Fibroblast of peridontal ligament (primary cell): ENCODE results near the gene CCDC169.
A peak's percentile ranks its signal among the peaks of the same experiment; 100 is the strongest.
"Not testable (repeated sequence)": the region's sequence is repeated elsewhere in the genome, so short reads cannot be mapped to it uniquely, and the experiment has no call there.

Source experiments
- DNase-seq: peaks from one replicate; pipeline ENCODE4 v3.0.0-alpha.2; 2010; ENCODE audit errors: extremely low read depth

The CCDC169 gene

DNA sequence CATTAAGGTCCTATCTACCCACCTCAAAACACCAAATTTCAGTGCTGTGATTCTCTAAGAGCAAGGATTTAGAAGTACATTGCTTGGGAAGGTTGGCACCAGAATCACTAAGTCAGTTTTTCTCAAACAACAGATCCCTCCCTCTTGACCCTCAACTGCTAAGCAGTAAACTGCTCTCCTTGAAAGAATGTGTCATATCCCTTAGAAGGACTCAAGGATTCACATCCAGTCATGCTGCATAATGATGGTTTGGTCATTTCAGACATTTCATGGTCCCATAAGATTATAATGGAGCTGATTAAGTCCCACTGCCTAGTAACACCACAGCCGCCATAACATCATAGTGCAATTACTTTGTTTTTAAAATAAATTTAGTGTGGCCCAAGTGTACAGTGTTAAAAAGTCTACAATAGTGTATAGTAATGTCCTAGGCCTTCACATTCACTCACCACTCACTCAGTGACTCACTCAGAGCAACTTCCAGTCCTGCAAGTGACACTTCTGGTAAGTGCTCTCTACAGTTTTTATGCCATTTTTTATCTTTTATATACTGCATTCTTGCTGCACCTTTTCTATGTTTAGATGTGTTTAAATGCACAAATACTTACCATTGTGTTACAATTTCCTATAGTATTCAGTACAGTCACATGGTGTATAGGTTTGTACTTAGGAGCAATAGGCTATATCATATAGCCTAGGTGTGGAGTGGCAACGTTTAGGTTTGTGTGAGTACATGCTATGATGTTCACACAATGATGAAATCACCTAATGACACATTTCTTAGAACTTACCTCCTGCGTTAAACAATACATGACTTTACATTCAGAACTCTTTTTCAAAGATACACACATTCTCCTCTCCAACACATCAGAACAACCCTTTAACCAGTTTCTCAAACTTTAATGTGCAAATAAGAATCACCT is 15.7 kb upstream of the CCDC169 start:
- DNase-seq = no peak

DNA sequence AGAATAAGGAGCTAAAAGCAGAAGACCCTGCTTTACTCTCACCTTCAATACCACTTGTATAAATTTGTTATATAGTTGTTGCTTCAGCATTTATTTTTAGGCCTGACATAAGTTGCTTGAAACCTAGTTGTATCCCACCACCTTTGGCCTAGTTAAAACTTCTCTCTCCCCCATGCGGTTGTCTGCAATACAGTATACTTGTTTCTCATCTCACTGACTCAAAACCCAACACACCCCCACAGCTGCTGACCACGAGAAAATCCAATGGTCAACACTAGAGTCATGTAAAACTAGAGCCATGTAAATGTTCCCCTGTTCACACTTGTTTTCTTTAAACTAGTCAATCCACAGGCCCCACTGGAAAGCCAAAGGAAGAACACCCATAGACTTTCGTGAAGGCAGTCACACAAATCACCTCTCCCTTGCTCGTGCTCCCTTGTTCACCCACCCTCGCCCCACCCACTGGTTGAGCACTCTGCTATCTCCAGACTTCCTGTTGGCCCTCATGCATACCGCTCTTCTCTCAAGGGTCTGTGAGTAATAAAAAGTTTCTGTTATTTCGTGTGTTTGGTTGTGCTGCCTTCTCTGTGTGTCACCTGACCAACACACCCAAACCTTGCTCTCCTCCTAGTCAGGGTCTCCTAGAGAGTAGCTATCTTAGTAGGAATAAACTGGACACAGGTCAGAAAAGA is 12.9 kb upstream of the CCDC169 start:
- DNase-seq = no peak

- DNase-seq = no peak
Measured at GRCh38 chr13:36302289-36302688, 4.7 kb upstream of the CCDC169 start.

DNA sequence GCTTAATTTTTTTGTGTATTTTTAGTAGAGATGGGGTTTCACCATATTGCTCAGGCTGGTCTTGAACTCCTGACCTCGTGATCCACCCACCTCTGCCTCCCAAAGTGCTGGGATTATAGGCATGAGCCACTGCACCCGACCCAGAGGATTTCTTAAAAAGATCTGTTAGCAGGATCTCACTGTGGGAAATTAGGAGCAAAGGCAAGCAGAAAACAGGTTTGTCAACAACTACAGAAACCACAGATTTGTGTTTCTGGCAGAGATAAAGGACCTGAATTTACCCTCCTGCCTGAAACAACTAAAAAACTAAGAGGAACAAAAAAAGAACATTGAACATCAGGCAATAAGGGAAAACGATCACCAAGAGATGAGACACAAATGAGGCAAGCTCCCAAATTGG is 1.9 kb upstream of the CCDC169 start:
- DNase-seq = not testable (repeated sequence)

- DNase-seq = no peak
Measured at GRCh38 chr13:36298535-36299068, 988 bp upstream of the CCDC169 start.

DNA sequence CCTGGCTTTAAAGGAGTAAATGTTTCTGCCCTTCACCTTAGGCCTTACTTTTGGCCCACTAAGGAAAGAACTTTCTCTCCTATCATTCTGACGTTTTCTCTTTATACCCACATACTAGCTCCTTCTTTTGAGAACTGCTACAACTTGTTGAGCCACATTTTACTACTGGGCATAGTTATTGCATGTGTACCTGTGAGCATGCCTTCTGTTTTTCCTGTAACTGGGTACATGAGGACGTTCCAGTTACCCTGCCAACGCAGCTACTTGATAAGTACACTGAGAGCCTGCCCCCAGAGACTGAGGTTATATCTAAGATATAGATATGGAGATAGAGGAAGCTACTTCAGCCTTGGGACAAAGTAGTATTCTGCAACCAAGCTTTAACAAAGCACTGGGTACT is 3.5 kb downstream of the CCDC169 start:
- DNase-seq = no peak

DNA sequence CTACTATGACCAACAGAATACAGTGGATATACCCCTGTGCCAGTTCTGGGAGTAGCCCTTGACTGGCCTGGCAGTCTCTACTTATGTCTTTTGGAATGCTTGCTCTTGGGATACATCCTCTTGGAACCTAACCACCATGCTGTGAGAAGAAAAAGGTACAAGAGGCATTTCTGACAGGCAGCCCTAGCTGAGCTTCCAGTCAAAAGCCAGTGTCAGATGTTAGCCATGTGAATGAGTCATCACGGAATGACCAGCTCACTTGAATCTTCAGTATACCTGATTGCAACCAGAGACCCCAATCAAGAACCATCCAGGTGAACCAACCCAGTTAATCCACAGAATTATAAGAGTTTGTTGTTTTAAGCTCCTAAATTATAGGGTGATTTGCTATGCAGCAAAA is 4.1 kb downstream of the CCDC169 start:
- DNase-seq = no peak

- DNase-seq = no peak
Measured at GRCh38 chr13:36288794-36289391, 8.7 kb downstream of the CCDC169 start.

DNA sequence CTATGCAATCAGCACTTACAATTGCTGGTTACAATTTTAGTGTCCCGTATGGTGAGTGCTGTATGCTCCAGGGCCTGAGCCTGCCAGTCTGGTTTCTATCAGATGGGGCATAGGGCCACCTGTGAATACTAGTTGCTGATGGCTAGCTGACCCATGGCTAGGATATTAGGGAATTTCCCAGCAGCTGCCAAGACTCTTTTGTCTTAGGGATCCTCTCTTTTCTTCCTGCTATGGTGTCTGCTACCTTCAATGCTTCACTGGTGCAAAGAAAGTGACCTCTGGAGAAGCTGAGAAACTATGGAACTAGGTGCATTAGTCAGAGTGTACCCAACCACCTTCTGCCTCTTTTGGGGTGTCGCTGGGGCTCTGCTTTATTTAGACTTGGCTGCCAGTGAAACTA is 11.6 kb downstream of the CCDC169 start:
- no peak for DNase-seq

DNA sequence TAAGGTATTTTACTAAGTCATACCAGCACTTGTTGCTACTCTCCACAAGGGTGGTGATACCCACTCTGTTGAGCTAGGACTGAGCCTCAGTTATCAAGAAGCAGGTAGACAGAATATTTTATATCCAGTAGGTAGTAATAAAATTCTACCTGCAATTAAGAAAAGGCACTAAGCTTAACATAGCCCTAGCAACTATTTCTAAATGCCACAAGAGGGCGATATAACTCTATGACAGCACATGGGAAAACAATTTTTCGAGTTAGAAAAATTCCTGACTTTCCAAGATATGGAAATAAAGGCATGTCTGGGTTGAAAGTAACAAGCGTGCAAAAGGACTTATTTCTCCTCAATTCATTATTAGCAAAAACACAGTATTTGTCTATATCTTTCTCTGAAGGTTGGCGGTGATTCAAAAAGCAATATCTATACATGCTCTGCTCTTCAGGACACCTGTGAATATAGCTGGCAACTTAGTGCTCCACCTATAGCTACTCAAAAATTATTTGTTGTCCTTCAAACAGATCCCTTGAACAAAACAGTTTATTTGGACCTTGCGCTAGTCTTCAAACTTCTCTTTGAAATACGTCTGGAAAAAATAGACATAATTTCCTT is 14.7 kb downstream of the CCDC169 start:
- peak; percentile 76 for DNase-seq

DNA sequence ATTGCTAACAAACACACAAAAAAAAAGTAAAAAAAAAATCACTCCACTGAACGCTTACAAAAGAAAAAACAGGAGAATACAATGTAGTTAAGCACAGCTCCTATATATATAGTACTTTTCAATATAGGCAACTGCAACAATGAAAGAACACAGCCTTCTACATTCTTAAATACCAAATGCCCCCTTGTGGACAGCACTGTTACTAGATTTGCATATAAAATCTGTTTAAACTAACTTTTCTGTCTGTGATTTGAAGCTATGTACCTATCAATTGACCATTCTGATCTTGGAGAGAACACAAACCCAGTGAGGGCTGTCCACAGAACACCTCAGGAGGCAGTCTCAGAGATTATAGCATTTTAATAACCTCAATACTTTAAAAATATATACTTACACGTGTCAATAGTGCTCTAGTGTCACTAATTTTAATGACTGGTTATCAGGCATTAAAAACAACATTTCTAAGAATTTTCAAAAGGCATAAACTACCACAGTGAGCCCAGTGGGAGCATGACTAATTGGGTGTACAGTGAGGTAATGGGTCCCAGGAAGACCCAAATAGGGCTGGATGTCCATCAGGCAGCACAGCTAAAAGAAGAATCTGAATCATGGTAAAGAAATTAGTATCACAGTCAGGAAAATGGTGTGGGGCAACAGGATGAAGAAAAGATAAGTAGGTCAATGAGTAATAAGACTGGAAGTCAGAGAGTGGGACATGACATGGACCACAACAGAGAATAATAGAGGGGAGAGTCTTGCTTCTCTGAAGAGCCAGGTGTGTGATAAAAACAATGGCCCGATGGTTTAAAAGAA is 22.2 kb downstream of the CCDC169 start:
- DNase-seq = peak; percentile 89

DNA sequence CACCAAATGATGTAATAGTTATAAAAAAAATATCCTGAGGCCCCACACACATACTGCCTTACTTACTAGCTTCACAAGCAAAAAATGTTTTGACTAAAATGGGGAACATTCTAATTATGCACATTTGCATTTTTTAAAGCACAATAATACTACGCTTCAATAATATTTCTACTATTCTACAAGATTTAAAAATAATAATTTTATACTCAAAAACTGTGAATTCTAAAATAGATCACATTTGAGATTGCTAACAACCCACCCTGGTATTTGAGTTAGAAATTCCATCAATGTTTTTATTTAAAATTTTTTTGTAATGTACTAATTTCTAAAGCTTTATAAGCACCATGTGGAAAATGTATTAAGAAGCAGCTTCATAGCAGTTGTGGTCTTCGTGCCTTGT is 24.2 kb downstream of the CCDC169 start:
- DNase-seq = no peak

DNA sequence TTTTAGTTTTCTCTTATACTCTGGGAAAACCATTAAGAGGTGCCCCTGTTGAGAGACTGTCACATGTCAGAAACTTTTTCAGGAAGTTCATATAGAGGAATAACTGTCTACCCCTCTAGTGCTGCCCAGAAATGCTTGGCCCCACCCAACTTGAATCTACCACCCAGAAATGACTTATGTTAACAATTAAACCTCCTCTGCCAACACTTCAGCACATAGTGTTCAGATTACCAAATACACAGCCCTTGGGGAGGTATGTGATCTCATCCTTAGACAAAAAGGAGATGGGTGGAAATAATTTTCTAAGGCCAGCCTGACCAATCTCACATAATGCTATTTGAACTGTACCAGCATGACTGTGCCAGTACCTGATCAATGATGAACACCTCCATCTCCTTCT is 35.6 kb downstream of the CCDC169 start:
- peak; percentile 27 for DNase-seq

DNA sequence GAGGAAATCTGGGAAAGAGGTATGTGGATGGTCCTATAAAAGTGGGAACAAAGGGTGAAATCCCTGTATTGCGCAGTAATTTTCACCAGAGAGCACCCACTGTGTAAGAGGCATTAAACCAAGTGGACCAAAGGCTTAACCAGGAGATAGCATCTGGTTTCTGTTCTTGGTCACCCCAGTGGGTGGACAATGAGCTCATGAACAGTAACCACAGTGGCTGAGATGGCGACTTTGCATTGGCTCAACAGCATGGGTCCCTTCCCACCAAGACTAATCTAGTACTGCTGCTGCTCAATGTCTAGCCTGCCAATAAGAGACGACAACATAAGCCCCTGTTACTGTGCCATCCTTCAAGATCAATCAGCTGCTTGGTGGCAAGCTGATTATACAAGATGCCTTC is 36.6 kb downstream of the CCDC169 start:
- DNase-seq = no peak

- no peak for DNase-seq
Measured at GRCh38 chr13:36259361-36260137, 38.1 kb downstream of the CCDC169 start.

DNA sequence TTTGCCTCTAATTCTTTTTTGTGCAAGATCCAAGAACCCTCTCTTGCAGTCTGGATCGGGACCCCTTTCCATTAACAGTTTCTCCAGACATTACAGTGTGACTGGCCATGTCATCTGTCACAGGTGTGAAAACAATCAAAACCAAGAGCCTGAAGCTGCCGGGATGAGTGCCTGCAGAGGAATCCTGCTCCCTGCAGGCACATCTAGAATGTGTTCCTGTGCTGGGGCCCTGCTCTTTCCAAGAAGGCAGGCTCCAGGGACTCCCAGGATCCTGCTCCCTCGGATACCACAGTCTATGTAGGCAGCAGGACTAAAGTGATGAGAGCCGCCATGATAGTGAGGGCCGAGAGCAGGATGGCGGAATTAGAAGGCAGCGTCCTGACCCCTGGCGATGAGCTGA is 38.8 kb downstream of the CCDC169 start:
- DNase-seq = no peak

- peak; percentile 4 for DNase-seq
Measured at GRCh38 chr13:36251526-36251925, 46.1 kb downstream of the CCDC169 start.

- no peak for DNase-seq
Measured at GRCh38 chr13:36251017-36251416, 46.6 kb downstream of the CCDC169 start.

DNA sequence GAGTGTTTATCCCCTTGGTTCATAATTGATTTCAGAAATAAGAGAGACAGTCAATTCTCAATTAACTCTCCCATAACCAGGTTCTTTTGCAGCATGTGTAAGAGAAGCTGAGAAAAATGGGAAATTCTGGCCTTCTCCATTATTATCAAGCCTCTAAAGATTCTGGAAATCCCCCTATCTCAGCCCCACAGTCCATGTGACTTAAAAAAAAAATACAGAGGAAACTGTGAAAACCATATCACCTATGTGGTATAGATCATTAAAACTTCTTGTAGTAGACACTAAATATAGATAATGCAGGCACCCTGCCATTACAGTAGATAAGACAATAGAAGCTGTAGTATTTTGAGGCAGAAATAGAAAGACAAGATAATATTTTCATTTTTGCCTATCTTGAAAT is 48.9 kb downstream of the CCDC169 start:
- no peak for DNase-seq

GRCh38 chr13:36244990-36245389 is 52.6 kb downstream of the CCDC169 start:
- DNase-seq = no peak
